ENCODE data around the gene SLC9A8. TPM values are rescaled to one million over a fixed set of nuclear protein-coding genes. Genes with fewer than 3 reads are reported as not detected.

SLC9A8 gene
- total RNA-seq, 1 experiment from 2014 or later, result 7.5 TPM

GRCh38 chr20:49831022-49831769 lies 18.6 kb downstream of the SLC9A8 start:
- Histone ChIP-seq H2BK5ac (ENCODE audit: insufficient read length, low read length) (no peak overlapping the region), H3K23ac (ENCODE audit: insufficient read length, low read depth, low read length) (no peak overlapping the region), H4K5ac (ENCODE audit: insufficient read length, low read depth, low read length) (no peak overlapping the region), H3K56ac (ENCODE audit: insufficient read length, low read depth, low read length) (no peak overlapping the region), H4K8ac (replicated peaks; ENCODE audit: insufficient read length, low read depth, low read length) (no peak overlapping the region), H3K4me1 (ENCODE audit: insufficient read depth, low read length) (peaks cover 3% of the 10 kb centered on the region; the same call in 1 of the 2 replicates), H3K9ac (ENCODE audit: extremely low read depth, insufficient read length, low read length) (no peak overlapping the region), H2BK12ac (ENCODE audit: insufficient read length, low read depth, low read length) (no peak overlapping the region), H2AK5ac (ENCODE audit: insufficient read length, low read length) (no peak overlapping the region), H3K14ac (ENCODE audit: insufficient read depth, low read length) (no peak overlapping the region), H3K4me2 (ENCODE audit: insufficient read depth, insufficient read length, low read length) (no peak overlapping the region), H4K91ac (ENCODE audit: insufficient read length, low read depth, low read length) (no peak overlapping the region), H2BK20ac (ENCODE audit: low read depth, low read length, poor library complexity, severe bottlenecking) (no peak overlapping the region), H4K20me1 (ENCODE audit: control insufficient read depth, insufficient read depth, insufficient read length) (no peaks in the 10 kb centered on the region), H3K23me2 (ENCODE audit: insufficient read length, low read depth, low read length, poor library complexity, severe bottlenecking) (no peaks in the 10 kb centered on the region), H3K27ac (ENCODE audit: insufficient read length, low read depth, low read length) (no peak overlapping the region), H3K9me3 (ENCODE audit: control insufficient read depth, low read depth, low read length) (no peaks in the 10 kb centered on the region), H2AFZ (ENCODE audit: low read length) (no peak overlapping the region), H2BK120ac (ENCODE audit: low read depth, low read length, poor library complexity, severe bottlenecking) (no peak overlapping the region), H3T11ph (ENCODE audit: low read length) (no peak overlapping the region), H2BK15ac (ENCODE audit: low read depth, low read length) (no peak overlapping the region), H3K27me3 (ENCODE audit: insufficient read depth, low read length) (no peaks in the 10 kb centered on the region), H3K79me2 (ENCODE audit: insufficient read depth, low read length) (no peaks in the 10 kb centered on the region), H3K4ac (ENCODE audit: low read depth, low read length) (no peak overlapping the region), H3K79me1 (ENCODE audit: insufficient read depth, low read depth, low read length, poor library complexity, severe bottlenecking) (no peaks in the 10 kb centered on the region), H3K18ac (ENCODE audit: insufficient read length, low read depth, low read length) (no peak overlapping the region)
- no peak for TF ChIP-seq CTCF (conservative IDR thresholded peaks at IDR 0.05)
- peaks cover 8 to 17% (median 13%) of the 10 kb centered on the region in 3 experiments; a peak in 6 of 7 replicates for H3K36me3 Mint-ChIP-seq (ENCODE audit: insufficient read depth in 1 of 3, low read depth in 3 of 3)
- no peak overlapping the region; a peak in 1 of 5 replicates for H3K4me3 Mint-ChIP-seq
- peaks cover 14 to 19% of the 10 kb centered on the region in 2 experiments for H3K4me1 Mint-ChIP-seq
- H3K27ac Mint-ChIP-seq, result peak overlapping the region; percentile 45 to 97 (median 59); a peak in 6 of 7 replicates
- H3K9me3 Mint-ChIP-seq, result no peaks in the 10 kb centered on the region; a peak in 1 of 5 replicates
- no peak for DNase-seq
- WGBS (ENCODE audit: extremely low coverage, insufficient read length, low lambda C conversion rate), result no CpG with 5 or more reads among the region's 11 CpGs
- H3K27me3 Mint-ChIP-seq (ENCODE audit: low read depth), result no peaks in the 10 kb centered on the region

All from H9 (cell line).